H9 (cell line): ENCODE data around the gene FEV. TPM values are rescaled to one million over a fixed set of nuclear protein-coding genes. Genes with fewer than 3 reads are reported as not detected.
A peak's percentile ranks its signal among the peaks of the same experiment; 100 is the strongest.

Experiments used
- DNase-seq: peaks from one replicate; pipeline ENCODE4 v3.0.0-alpha.2; 2017
- H2AFZ ChIP-seq: one replicate; pipeline ENCODE4 v1.6.1; 2013; ENCODE audit warnings: mild to moderate bottlenecking, low read length, control low read depth, moderate library complexity
- H2AK5ac ChIP-seq: 2 replicates; pipeline ENCODE4 v1.6.1; 2013; ENCODE audit warnings: low read length, control low read depth, mixed read lengths; ENCODE audit not compliant: insufficient read length
- H2BK120ac ChIP-seq: one replicate; pipeline ENCODE4 v1.6.1; 2013; ENCODE audit warnings: low read depth, mild to moderate bottlenecking, low read length, control low read depth, inconsistent platforms; ENCODE audit not compliant: poor library complexity, severe bottlenecking
- H2BK12ac ChIP-seq: 2 replicates; pipeline ENCODE4 v1.6.1; 2013; ENCODE audit warnings: low read length, control low read depth, mixed read lengths, low read depth; ENCODE audit not compliant: insufficient read length
- H2BK15ac ChIP-seq: 2 replicates; pipeline ENCODE4 v1.6.1; 2013; ENCODE audit warnings: low read depth, low read length, control low read depth
- H2BK20ac ChIP-seq: one replicate; pipeline ENCODE4 v1.6.1; 2013; ENCODE audit warnings: low read depth, mild to moderate bottlenecking, low read length, control low read depth, inconsistent platforms; ENCODE audit not compliant: poor library complexity, severe bottlenecking
- H2BK5ac ChIP-seq: 2 replicates; pipeline ENCODE4 v1.6.1; 2013; ENCODE audit warnings: low read length, control low read depth, mixed read lengths; ENCODE audit not compliant: insufficient read length
- H3K14ac ChIP-seq: 2 replicates; pipeline ENCODE4 v1.6.1; 2013; ENCODE audit warnings: low read length, control low read depth; ENCODE audit not compliant: insufficient read depth
- H3K18ac ChIP-seq: 2 replicates; pipeline ENCODE4 v1.6.1; 2013; ENCODE audit warnings: low read depth, mild to moderate bottlenecking, mixed read lengths, low read length, control low read depth; ENCODE audit not compliant: insufficient read length
- H3K23ac ChIP-seq: 2 replicates; pipeline ENCODE4 v1.6.1; 2013; ENCODE audit warnings: low read length, control low read depth, mixed read lengths, low read depth; ENCODE audit not compliant: insufficient read length
- H3K23me2 ChIP-seq: 2 replicates; pipeline ENCODE4 v1.6.1; 2013; ENCODE audit warnings: low read depth, mild to moderate bottlenecking, mixed read lengths, low read length, control low read depth; ENCODE audit not compliant: insufficient read length, poor library complexity, severe bottlenecking
- H3K27ac ChIP-seq: 2 replicates; pipeline ENCODE4 v1.5.1; 2013; ENCODE audit warnings: low read length, control low read depth, mixed read lengths, low read depth; ENCODE audit not compliant: insufficient read length
- H3K27me3 ChIP-seq: 2 replicates; pipeline ENCODE4 v1.6.1; 2013; ENCODE audit warnings: low read length, control low read depth, inconsistent platforms; ENCODE audit not compliant: insufficient read depth
- H3K4ac ChIP-seq: 2 replicates; pipeline ENCODE4 v1.6.1; 2013; ENCODE audit warnings: low read depth, mild to moderate bottlenecking, control low read depth, inconsistent platforms, low read length, moderate library complexity
- H3K4me1 ChIP-seq: 2 replicates; pipeline ENCODE4 v1.6.1; 2013; ENCODE audit warnings: low read length, control low read depth, inconsistent platforms; ENCODE audit not compliant: insufficient read depth
- H3K4me2 ChIP-seq: 2 replicates; pipeline ENCODE4 v1.6.1; 2013; ENCODE audit warnings: low read length, control low read depth, mixed read lengths; ENCODE audit not compliant: insufficient read length, insufficient read depth
- H3K56ac ChIP-seq: 2 replicates; pipeline ENCODE4 v1.6.1; 2013; ENCODE audit warnings: low read depth, mild to moderate bottlenecking, mixed read lengths, low read length, control low read depth; ENCODE audit not compliant: insufficient read length
- H3K79me1 ChIP-seq: 2 replicates; pipeline ENCODE4 v1.6.1; 2013; ENCODE audit warnings: low read depth, mild to moderate bottlenecking, moderate library complexity, low read length, control low read depth, inconsistent platforms; ENCODE audit not compliant: insufficient read depth, poor library complexity, severe bottlenecking
- H3K79me2 ChIP-seq: 2 replicates; pipeline ENCODE4 v1.6.1; 2013; ENCODE audit warnings: low read length, control low read depth, inconsistent platforms; ENCODE audit not compliant: insufficient read depth
- H3K9ac ChIP-seq: 2 replicates; pipeline ENCODE4 v1.6.1; 2013; ENCODE audit warnings: low read length, control low read depth, mixed read lengths; ENCODE audit not compliant: insufficient read length; ENCODE audit errors: extremely low read depth
- H3K9me3 ChIP-seq: one replicate; pipeline ENCODE4 v1.6.1; 2013; ENCODE audit warnings: low read depth, low read length, inconsistent platforms; ENCODE audit not compliant: control insufficient read depth
- H3T11ph ChIP-seq: one replicate; pipeline ENCODE4 v1.6.1; 2013; ENCODE audit warnings: mild to moderate bottlenecking, low read length, control low read depth, inconsistent platforms
- H4K20me1 ChIP-seq: one replicate; pipeline ENCODE4 v1.6.1; 2013; ENCODE audit not compliant: control insufficient read depth, insufficient read length, insufficient read depth
- H4K5ac ChIP-seq: 2 replicates; pipeline ENCODE4 v1.6.1; 2013; ENCODE audit warnings: low read depth, mild to moderate bottlenecking, mixed read lengths, low read length, control low read depth; ENCODE audit not compliant: insufficient read length
- H4K8ac ChIP-seq: replicated peaks from 2 replicates; pipeline ENCODE4 v1.6.1; 2013; ENCODE audit warnings: low read length, control low read depth, mixed read lengths, low read depth; ENCODE audit not compliant: insufficient read length
- H4K91ac ChIP-seq: 2 replicates; pipeline ENCODE4 v1.6.1; 2013; ENCODE audit warnings: low read depth, mild to moderate bottlenecking, moderate library complexity, mixed read lengths, low read length, control low read depth; ENCODE audit not compliant: insufficient read length
- H3K27ac Mint-ChIP-seq, 3 experiments: 2 replicates in 2 of 3; 3 replicates in 1 of 3; pipeline ENCODE4 v1.8.0; 2020 to 2021; ENCODE audit warnings: mixed read lengths in 3 of 3, mild to moderate bottlenecking in 1 of 3, moderate library complexity in 1 of 3
- H3K27me3 Mint-ChIP-seq: 2 replicates; pipeline ENCODE4 v1.8.0; 2021; ENCODE audit warnings: low read depth, mild to moderate bottlenecking, moderate library complexity, mixed read lengths
- H3K36me3 Mint-ChIP-seq, 3 experiments: 2 replicates in 2 of 3; 3 replicates in 1 of 3; pipeline ENCODE4 v1.8.0; 2020 to 2021; ENCODE audit warnings: low read depth in 3 of 3, mixed read lengths in 3 of 3; ENCODE audit not compliant: insufficient read depth in 1 of 3
- H3K4me1 Mint-ChIP-seq, 2 experiments: 2 replicates each; pipeline ENCODE4 v1.8.0; 2020; ENCODE audit warnings: mixed read lengths in 2 of 2
- H3K4me3 Mint-ChIP-seq, 2 experiments: 2 replicates in 1 of 2; 3 replicates in 1 of 2; pipeline ENCODE4 v1.8.0; 2020 to 2021; ENCODE audit warnings: mild to moderate bottlenecking in 2 of 2, mixed read lengths in 2 of 2, moderate library complexity in 1 of 2
- H3K9me3 Mint-ChIP-seq, 2 experiments: 2 replicates in 1 of 2; 3 replicates in 1 of 2; pipeline ENCODE4 v1.8.0; 2020; ENCODE audit warnings: mild to moderate bottlenecking in 2 of 2, mixed read lengths in 2 of 2, moderate library complexity in 1 of 2
- WGBS: extraction: QIAGEN DNeasy Blood & Tissue Kit; methylation state at CpG from one replicate; pipeline ENCODE4 v1.1.7; 2013; ENCODE audit warnings: missing lambda C conversion rate, low lambda C conversion rate, mixed read lengths; ENCODE audit not compliant: insufficient read length; ENCODE audit errors: extremely low coverage; 5-methylcytosine and 5-hydroxymethylcytosine counted together
- total RNA-seq: library from RNA; stranded (reverse); gene quantifications from 2 replicates; pipeline ENCODE4 v1.2.1, GENCODE V29; 2021
- TF ChIP-seq, protein P1 (sequence below): fragments of 200-600 bp; sonication (generic); conservative IDR thresholded peaks from 3 replicates; pipeline ENCODE4 v1.8.0; 2021; ENCODE audit warnings: antibody characterized with exemption, mild to moderate bottlenecking

Gene FEV
- total RNA-seq, 1 experiment from 2014 or later, result not detected

DNA sequence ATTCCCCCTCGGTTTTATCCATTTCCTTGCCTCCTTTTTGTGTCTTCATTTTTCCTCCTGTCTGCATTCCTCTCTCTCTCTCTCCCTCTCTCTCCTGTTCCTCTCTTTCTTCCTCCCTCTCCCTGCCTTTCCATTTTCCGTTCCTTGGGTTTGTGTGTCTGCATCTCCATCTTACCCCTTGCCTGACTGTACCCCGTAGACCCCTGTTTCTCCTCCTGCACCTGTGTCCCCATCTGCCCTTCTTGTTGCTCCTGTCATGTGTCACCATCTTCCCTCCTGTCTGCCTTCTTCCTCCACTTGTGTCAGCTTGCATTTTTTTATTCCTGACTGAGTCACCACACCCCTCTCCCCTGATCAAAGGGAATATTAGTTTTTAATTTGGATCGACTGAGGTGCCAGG lies 23.8 kb downstream of the FEV start:
- Mint-ChIP-seq H3K27me3 (peaks cover 65% of the 10 kb centered on the region), H3K4me1 (peaks cover 23 to 35% of the 10 kb centered on the region in 2 experiments), H3K36me3 (no peaks in the 10 kb centered on the region; a peak in 3 of 7 replicates), H3K9me3 (peaks cover 0 to 2% of the 10 kb centered on the region in 2 experiments; a peak in 2 of 5 replicates), H3K4me3 (peak overlapping the region; percentile 32 to 74; a peak in 4 of 5 replicates), H3K27ac (no peak overlapping the region)
- Histone ChIP-seq H3K4me2 (peak overlapping the region; percentile 4), H3K79me2 (no peaks in the 10 kb centered on the region), H3K79me1 (no peaks in the 10 kb centered on the region), H4K91ac (no peak overlapping the region), H2BK20ac (no peak overlapping the region), H2AFZ (no peak overlapping the region), H3K14ac (no peak overlapping the region), H3K23ac (no peak overlapping the region), H3K18ac (no peak overlapping the region), H2BK12ac (no peak overlapping the region), H2BK5ac (no peak overlapping the region), H4K20me1 (no peaks in the 10 kb centered on the region), H4K8ac (no peak overlapping the region), H3K4ac (no peak overlapping the region), H3K4me1 (peaks cover 4% of the 10 kb centered on the region; the same call in 1 of the 2 replicates), H3K56ac (no peak overlapping the region), H3K27ac (no peak overlapping the region), H3K9ac (no peak overlapping the region), H2AK5ac (no peak overlapping the region), H4K5ac (no peak overlapping the region), H3K9me3 (no peaks in the 10 kb centered on the region), H3K27me3 (peaks cover 20% of the 10 kb centered on the region), H2BK15ac (no peak overlapping the region), H3K23me2 (peaks cover 16% of the 10 kb centered on the region), H3T11ph (no peak overlapping the region), H2BK120ac (no peak overlapping the region)
- no CpG with 5 or more reads among the region's 4 CpGs for WGBS
- no peak for DNase-seq
- TF ChIP-seq, protein P1, sequence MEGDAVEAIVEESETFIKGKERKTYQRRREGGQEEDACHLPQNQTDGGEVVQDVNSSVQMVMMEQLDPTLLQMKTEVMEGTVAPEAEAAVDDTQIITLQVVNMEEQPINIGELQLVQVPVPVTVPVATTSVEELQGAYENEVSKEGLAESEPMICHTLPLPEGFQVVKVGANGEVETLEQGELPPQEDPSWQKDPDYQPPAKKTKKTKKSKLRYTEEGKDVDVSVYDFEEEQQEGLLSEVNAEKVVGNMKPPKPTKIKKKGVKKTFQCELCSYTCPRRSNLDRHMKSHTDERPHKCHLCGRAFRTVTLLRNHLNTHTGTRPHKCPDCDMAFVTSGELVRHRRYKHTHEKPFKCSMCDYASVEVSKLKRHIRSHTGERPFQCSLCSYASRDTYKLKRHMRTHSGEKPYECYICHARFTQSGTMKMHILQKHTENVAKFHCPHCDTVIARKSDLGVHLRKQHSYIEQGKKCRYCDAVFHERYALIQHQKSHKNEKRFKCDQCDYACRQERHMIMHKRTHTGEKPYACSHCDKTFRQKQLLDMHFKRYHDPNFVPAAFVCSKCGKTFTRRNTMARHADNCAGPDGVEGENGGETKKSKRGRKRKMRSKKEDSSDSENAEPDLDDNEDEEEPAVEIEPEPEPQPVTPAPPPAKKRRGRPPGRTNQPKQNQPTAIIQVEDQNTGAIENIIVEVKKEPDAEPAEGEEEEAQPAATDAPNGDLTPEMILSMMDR, result no peak
